NB4 (cell line): ENCODE data around the gene ATP8B2.
"Not testable (repeated sequence)": the region's sequence is repeated elsewhere in the genome, so short reads cannot be mapped to it uniquely, and the experiment has no call there.

Source experiments
- DNase-seq: peaks from one replicate; pipeline ENCODE4 v3.0.0; 2010; ENCODE audit warnings: low read depth
- H3K4me3 ChIP-seq: one replicate; pipeline ENCODE4 v1.5.1; 2011; ENCODE audit warnings: mild to moderate bottlenecking, low read depth, low read length, moderate library complexity
- CTCF ChIP-seq: IDR thresholded peaks from one replicate; pipeline ENCODE4 v1.5.1; 2012; ENCODE audit warnings: low read depth, low read length
- MAX ChIP-seq: IDR thresholded peaks from 2 replicates; pipeline ENCODE4 v1.6.1; 2011; ENCODE audit warnings: low read depth, low read length
- MYC ChIP-seq: IDR thresholded peaks from 2 replicates; pipeline ENCODE4 v1.6.1; 2011; ENCODE audit warnings: low read depth, low read length
- POLR2A ChIP-seq: IDR thresholded peaks from 2 replicates; pipeline ENCODE4 v1.6.1; 2011; ENCODE audit warnings: mild to moderate bottlenecking; ENCODE audit not compliant: insufficient read length; ENCODE audit errors: extremely low read depth

ATP8B2 gene

GRCh38 chr1:154316704-154317103 is 8.6 kb upstream of the ATP8B2 start:
- no peak for DNase-seq
- TF ChIP-seq MYC (no peak), MAX (no peak), CTCF (no peak), POLR2A (no peak)
- no peak overlapping the region for H3K4me3 ChIP-seq

- no peak for TF ChIP-seq MYC
- no peak for TF ChIP-seq CTCF
- TF ChIP-seq MAX, result no peak
- no peak for TF ChIP-seq POLR2A
- DNase-seq, result no peak
- no peak overlapping the region for H3K4me3 ChIP-seq
These were observed 6.9 kb upstream of the ATP8B2 start for GRCh38 chr1:154318386-154318785.

- H3K4me3 ChIP-seq, result no peak within 1 kb of the TSS
- no peak for DNase-seq
- TF ChIP-seq MAX (no peak), POLR2A (no peak), MYC (no peak), CTCF (no peak)
These were observed 4.3 kb upstream of the ATP8B2 start, which contains the start of gene AQP10 for GRCh38 chr1:154320882-154321608. Gene AQP10 (plus strand): TSS chr1:154321093. CDS start chr1:154321156, 63 bp downstream.

GRCh38 chr1:154321609-154321934 is 3.8 kb upstream of the ATP8B2 start:
- not testable (repeated sequence) for DNase-seq, H3K4me3 ChIP-seq

GRCh38 chr1:154323493-154323892 is 1.8 kb upstream of the ATP8B2 start:
- TF ChIP-seq MYC (no peak), POLR2A (no peak), MAX (no peak), CTCF (no peak)
- no peak overlapping the region for H3K4me3 ChIP-seq
- no peak for DNase-seq

- TF ChIP-seq MYC (no peak), POLR2A (no peak), MAX (no peak), CTCF (no peak)
- no peak overlapping the region for H3K4me3 ChIP-seq
- no peak for DNase-seq
These were observed 1.1 kb upstream of the ATP8B2 start for GRCh38 chr1:154324241-154324640.
